Breast epithelium (tissue), 4 donors: ENCODE measurements around the gene NFE2L2. TPM values are rescaled to one million over a fixed set of nuclear protein-coding genes. Genes with fewer than 3 reads are reported as not detected.
"Not testable (repeated sequence)": the region's sequence is repeated elsewhere in the genome, so short reads cannot be mapped to it uniquely, and the experiment has no call there.

ENCODE experiments used
- DNase-seq, 2 donors: peaks; one replicate each; pipeline ENCODE4 v3.0.0-alpha.2; 2019; ENCODE audit warnings: low spot score in 2 of 2
- H3K27ac ChIP-seq, 2 donors: fragments of 200-600 bp; sonication (generic) in 1 of 2; one replicate each; pipeline ENCODE4 v1.5.1; 2016 to 2019; ENCODE audit warnings: mild to moderate bottlenecking in 1 of 2
- H3K27me3 ChIP-seq, 2 donors: fragments of 200-600 bp; sonication (generic) in 1 of 2; one replicate each; pipeline versions ENCODE4 v1.5.1 to v1.6.0; 2017 to 2019; ENCODE audit warnings: control low read depth in 1 of 2, mild to moderate bottlenecking in 1 of 2
- H3K36me3 ChIP-seq: fragments of 200-600 bp; one replicate; pipeline ENCODE4 v1.5.1; 2019
- H3K4me1 ChIP-seq, 2 donors: fragments of 200-600 bp; sonication (generic); one replicate each; pipeline ENCODE4 v1.5.1; 2016 to 2019; ENCODE audit warnings: control low read depth in 1 of 2
- H3K4me3 ChIP-seq, 3 donors: fragments of 200-600 bp; sonication (generic); 1 replicate in 2 of 3; 2 replicates in 1 of 3; pipeline ENCODE4 v1.5.1; 2016 to 2019; ENCODE audit warnings: mild to moderate bottlenecking in 3 of 3, moderate library complexity in 2 of 3
- H3K9me3 ChIP-seq, 2 donors: fragments of 200-600 bp; sonication (generic) in 1 of 2; one replicate each; pipeline ENCODE4 v1.5.1; 2016 to 2019; ENCODE audit warnings: control low read depth in 1 of 2
- POLR2A ChIP-seq: fragments of 450-650 bp; IDR thresholded peaks from one replicate; pipeline ENCODE4 v1.6.1; 2016; ENCODE audit warnings: antibody characterized with exemption, mild to moderate bottlenecking, moderate library complexity
- POLR2AphosphoS5 ChIP-seq, 3 donors: sonication (generic); formaldehyde crosslinking; IDR thresholded peaks; one replicate each; pipeline ENCODE4 v1.6.1; 2017; ENCODE audit warnings: antibody characterized with exemption in 3 of 3
- intact Hi-C: fragments of 100-400 bp; cut with DNase I; formaldehyde crosslinking; loops from one replicate; pipeline ENCODE4 v1.15.1; 2023; ENCODE audit warnings: low total_unique reads
- total RNA-seq, 3 donors: library from RNA; depleted of rRNA; stranded (reverse); fragments of >200 nt; gene quantifications; one replicate each; pipeline ENCODE4 v1.1.0, GENCODE V29; 2016
- TF ChIP-seq, protein P1 (sequence below), 3 donors: fragments of 450-650 bp; IDR thresholded peaks; one replicate each; pipeline ENCODE4 v1.5.1; 2016 to 2017; ENCODE audit warnings: antibody characterized with exemption in 3 of 3, mild to moderate bottlenecking in 3 of 3, moderate library complexity in 3 of 3

Gene NFE2L2
- total RNA-seq, 3 donors from 2014 or later = 63.8 to 133 (median 124) TPM

GRCh38 chr2:177225965-177226360, 38.6 kb downstream of the NFE2L2 start:
- no peaks in the 10 kb centered on the region for H3K36me3 ChIP-seq
- no peaks in the 10 kb centered on the region for H3K27me3 ChIP-seq
- no peaks in the 10 kb centered on the region for H3K9me3 ChIP-seq
- H3K27ac ChIP-seq = no peak overlapping the region
- TF ChIP-seq POLR2A (no peak), POLR2AphosphoS5 (IDR thresholded peaks at IDR 0.05) (no peak)
- TF ChIP-seq, protein P1, sequence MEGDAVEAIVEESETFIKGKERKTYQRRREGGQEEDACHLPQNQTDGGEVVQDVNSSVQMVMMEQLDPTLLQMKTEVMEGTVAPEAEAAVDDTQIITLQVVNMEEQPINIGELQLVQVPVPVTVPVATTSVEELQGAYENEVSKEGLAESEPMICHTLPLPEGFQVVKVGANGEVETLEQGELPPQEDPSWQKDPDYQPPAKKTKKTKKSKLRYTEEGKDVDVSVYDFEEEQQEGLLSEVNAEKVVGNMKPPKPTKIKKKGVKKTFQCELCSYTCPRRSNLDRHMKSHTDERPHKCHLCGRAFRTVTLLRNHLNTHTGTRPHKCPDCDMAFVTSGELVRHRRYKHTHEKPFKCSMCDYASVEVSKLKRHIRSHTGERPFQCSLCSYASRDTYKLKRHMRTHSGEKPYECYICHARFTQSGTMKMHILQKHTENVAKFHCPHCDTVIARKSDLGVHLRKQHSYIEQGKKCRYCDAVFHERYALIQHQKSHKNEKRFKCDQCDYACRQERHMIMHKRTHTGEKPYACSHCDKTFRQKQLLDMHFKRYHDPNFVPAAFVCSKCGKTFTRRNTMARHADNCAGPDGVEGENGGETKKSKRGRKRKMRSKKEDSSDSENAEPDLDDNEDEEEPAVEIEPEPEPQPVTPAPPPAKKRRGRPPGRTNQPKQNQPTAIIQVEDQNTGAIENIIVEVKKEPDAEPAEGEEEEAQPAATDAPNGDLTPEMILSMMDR (IDR thresholded peaks at IDR 0.05) = no peak
- no peaks in the 10 kb centered on the region for H3K4me1 ChIP-seq
- no peak for DNase-seq
- no peak overlapping the region for H3K4me3 ChIP-seq
- intact Hi-C loops = no loop called here

GRCh38 chr2:177223436-177223835, 41.1 kb downstream of the NFE2L2 start:
- H3K4me1 ChIP-seq, H3K36me3 ChIP-seq, H3K9me3 ChIP-seq, H3K27ac ChIP-seq, H3K4me3 ChIP-seq, DNase-seq, intact Hi-C loops, H3K27me3 ChIP-seq: not testable (repeated sequence)

- Histone ChIP-seq H3K4me3 (no peak overlapping the region), H3K27ac (no peak overlapping the region), H3K27me3 (no peaks in the 10 kb centered on the region), H3K36me3 (no peaks in the 10 kb centered on the region), H3K4me1 (no peaks in the 10 kb centered on the region), H3K9me3 (no peaks in the 10 kb centered on the region)
- no peak for TF ChIP-seq POLR2A
- TF ChIP-seq POLR2AphosphoS5 (IDR thresholded peaks at IDR 0.05) = no peak
- TF ChIP-seq, protein P1 (IDR thresholded peaks at IDR 0.05) = no peak
- no peak for DNase-seq
- intact Hi-C loops = no loop called here
Measured at GRCh38 chr2:177221970-177222369, 42.6 kb downstream of the NFE2L2 start.

- H3K4me3 ChIP-seq = no peak overlapping the region
- TF ChIP-seq POLR2A (no peak), POLR2AphosphoS5 (IDR thresholded peaks at IDR 0.05) (no peak)
- TF ChIP-seq, protein P1 (IDR thresholded peaks at IDR 0.05) = no peak
- no peaks in the 10 kb centered on the region for H3K4me1 ChIP-seq
- intact Hi-C loops = no loop called here
- no peak overlapping the region for H3K27ac ChIP-seq
- H3K36me3 ChIP-seq = no peaks in the 10 kb centered on the region
- DNase-seq = no peak
- H3K27me3 ChIP-seq = no peaks in the 10 kb centered on the region
- H3K9me3 ChIP-seq = no peaks in the 10 kb centered on the region
Measured at GRCh38 chr2:177221534-177221933, 43.0 kb downstream of the NFE2L2 start.

DNA sequence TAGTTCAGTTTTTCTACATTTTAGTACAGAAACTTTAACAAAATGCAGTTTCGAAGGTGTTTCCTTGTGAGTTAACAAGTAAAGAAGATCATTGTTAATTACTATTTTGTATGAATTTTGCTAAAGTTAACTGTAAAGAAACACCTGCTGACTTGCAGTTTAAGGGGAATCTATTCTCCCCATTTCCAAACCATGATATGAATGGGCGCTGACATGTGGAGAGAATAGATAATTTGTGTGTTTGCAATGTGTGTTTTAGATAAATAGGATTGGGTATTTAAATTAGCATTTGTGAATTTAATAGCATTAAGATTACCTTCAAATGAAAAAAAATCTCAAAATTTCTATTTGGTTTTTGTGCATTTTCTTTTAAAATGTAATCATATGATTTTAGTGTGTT, 44.7 kb downstream of the NFE2L2 start:
- H3K4me1 ChIP-seq, H3K9me3 ChIP-seq, H3K4me3 ChIP-seq, DNase-seq, H3K27me3 ChIP-seq, H3K27ac ChIP-seq, intact Hi-C loops, H3K36me3 ChIP-seq: not testable (repeated sequence)

DNA sequence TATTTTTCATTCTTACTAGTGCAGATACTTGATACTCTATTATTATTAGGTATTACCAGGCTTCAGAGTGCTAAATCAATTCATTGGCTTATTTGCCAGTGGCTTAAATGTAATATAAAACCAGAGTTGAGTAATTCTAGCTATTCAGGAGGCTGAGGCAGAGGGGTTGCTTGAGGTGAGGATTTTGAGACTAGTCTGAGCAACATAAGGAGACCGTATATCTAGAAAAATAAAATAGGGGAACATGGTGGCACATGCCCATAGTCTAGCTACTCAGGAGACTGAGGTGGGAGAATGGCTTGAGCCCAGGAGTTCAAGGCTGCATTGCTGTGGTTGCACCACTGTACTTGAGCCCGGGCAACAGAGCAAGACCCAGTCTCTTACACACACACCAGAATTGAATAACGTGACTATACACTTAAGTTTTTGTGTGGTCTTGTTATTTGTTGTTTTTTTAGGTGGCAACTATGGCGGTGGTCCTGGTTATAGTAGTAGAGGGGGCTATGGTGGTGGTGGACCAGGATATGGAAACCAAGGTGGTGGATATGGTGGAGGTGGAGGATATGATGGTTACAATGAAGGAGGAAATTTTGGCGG, 47.2 kb downstream of the NFE2L2 start:
- Histone ChIP-seq H3K27ac (peak overlapping the region in 1 of 2 donors; percentile 40), H3K9me3 (no peaks in the 10 kb centered on the region), H3K4me1 (peaks cover 0 to 6% of the 10 kb centered on the region in 2 donors), H3K27me3 (no peaks in the 10 kb centered on the region), H3K4me3 (no peak overlapping the region), H3K36me3 (no peaks in the 10 kb centered on the region)
- no peak for DNase-seq
- intact Hi-C loops = no loop called here
- TF ChIP-seq, protein P1 (IDR thresholded peaks at IDR 0.05) = no peak
- TF ChIP-seq POLR2AphosphoS5 (IDR thresholded peaks at IDR 0.05) = no peak
- TF ChIP-seq POLR2A = no peak
